ENCODE measurements around the gene ZBTB4. TPM values are rescaled to one million over a fixed set of nuclear protein-coding genes. Genes with fewer than 3 reads are reported as not detected.

Gene ZBTB4
- polyA plus RNA-seq, 6 donors from 2014 or later = 5.3 to 19.2 (median 10.5) TPM

GRCh38 chr17:7440113-7440833 is 39.2 kb downstream of the ZBTB4 start:
- H3K27me3 Mint-ChIP-seq = peaks cover 37 to 74% (median 70%) of the 10 kb centered on the region in 3 donors
- peaks cover 34 to 56% (median 56%) of the 10 kb centered on the region in 3 donors for H3K4me1 Mint-ChIP-seq
- ATAC-seq (ENCODE audit: low read depth in 2 of 2) (no peak), DNase-seq (no peak)
- peaks cover 0 to 32% of the 10 kb centered on the region in 2 donors for H3K36me3 Mint-ChIP-seq
- H3K4me3 Mint-ChIP-seq = peak overlapping the region; percentile 76 to 89 (median 84)
- peak overlapping the region in 2 of 6 donors; percentile 67 to 85 for H3K27ac Mint-ChIP-seq
- H3K9me3 Mint-ChIP-seq = no peaks in the 10 kb centered on the region

DNA sequence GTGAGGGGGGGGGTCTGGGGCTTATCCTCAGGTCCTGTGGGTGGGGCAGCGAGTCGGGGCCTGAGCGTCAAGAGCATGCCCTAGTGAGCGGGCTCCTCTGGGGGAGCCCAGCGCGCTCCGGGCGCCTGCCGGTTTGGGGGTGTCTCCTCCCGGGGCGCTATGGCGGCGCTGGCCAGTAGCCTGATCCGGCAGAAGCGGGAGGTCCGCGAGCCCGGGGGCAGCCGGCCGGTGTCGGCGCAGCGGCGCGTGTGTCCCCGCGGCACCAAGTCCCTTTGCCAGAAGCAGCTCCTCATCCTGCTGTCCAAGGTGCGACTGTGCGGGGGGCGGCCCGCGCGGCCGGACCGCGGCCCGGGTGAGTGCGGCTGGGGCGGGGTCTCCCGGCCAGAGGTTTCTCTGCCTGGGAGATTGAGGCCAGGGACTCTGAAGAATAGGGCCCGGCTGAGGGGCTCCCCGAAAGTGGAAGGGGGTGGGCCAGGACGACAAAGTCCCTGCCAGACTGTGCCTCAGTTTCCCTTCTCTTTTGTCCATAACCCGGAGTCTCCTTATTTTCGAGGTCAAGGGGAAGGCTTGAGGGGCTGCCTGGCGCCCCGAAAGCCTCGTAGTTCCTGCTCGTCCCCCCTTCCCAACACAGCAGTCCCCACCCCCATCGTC is 39.8 kb downstream of the ZBTB4 start, which contains the start of gene FGF11:
Gene FGF11, plus strand, starts transcription at position 51 of the 651 bp plus-strand sequence. Its CDS starts 109 bp downstream, at position 160.
- no peak for ATAC-seq (ENCODE audit: low read depth in 2 of 2)
- Mint-ChIP-seq H3K4me1 (peaks cover 34 to 57% (median 55%) of the 10 kb centered on the region in 3 donors), H3K27me3 (peaks cover 37 to 67% (median 63%) of the 10 kb centered on the region in 3 donors), H3K27ac (peak within 1 kb of the TSS in 4 of 6 donors; percentile 57 to 86 (median 71)), H3K36me3 (peaks cover 0 to 32% of the 10 kb centered on the region in 2 donors), H3K4me3 (peak within 1 kb of the TSS; percentile 83 to 94 (median 86)), H3K9me3 (no peaks in the 10 kb centered on the region)
- no peak for DNase-seq

GRCh38 chr17:7438656-7439460 is 40.6 kb downstream of the ZBTB4 start:
- peak overlapping the region in 4 of 6 donors; percentile 57 to 86 (median 71) for H3K27ac Mint-ChIP-seq
- peaks cover 34 to 57% (median 55%) of the 10 kb centered on the region in 3 donors for H3K4me1 Mint-ChIP-seq
- H3K9me3 Mint-ChIP-seq = no peaks in the 10 kb centered on the region
- no peak for ATAC-seq (ENCODE audit: low read depth in 2 of 2)
- peaks cover 0 to 32% of the 10 kb centered on the region in 2 donors for H3K36me3 Mint-ChIP-seq
- peak overlapping the region; percentile 67 to 94 (median 84) for H3K4me3 Mint-ChIP-seq
- peaks cover 32 to 59% (median 58%) of the 10 kb centered on the region in 3 donors for H3K27me3 Mint-ChIP-seq
- DNase-seq = no peak

DNA sequence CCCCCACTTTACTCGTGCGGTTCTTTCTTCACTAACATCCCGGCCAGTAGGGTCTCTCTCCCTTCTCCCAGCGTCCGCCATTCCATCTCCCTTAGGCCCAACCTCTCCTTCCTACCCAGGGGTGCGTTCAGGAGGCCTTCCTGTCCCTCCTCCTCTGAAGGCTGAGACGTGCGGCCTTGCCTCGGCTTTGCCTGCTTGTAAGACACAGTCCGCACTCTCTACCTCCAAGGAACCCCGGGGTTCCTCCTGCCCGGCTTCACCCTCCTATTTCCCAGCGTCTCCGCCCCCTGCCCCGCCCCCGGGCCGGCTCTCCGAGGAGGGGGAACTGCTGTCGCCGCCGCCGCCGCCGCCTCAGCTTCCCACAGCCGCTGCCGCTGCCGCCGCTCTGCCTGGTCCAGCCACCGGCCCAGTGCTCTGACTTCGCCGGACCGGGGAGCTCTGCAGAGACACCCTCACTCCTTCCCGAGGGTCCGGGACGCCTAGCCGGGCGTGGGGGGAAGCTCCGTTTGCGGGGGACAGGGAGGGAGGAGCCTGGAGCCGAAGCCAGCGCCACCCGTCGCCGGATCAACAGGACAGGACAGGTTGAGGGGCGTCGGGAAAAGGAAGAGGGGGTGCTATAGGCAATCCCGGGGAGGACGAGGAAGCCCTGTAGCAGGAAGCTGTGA is 41.3 kb downstream of the ZBTB4 start:
- H3K27me3 Mint-ChIP-seq = peaks cover 28 to 52% (median 50%) of the 10 kb centered on the region in 3 donors
- H3K27ac Mint-ChIP-seq = peak overlapping the region in 4 of 6 donors; percentile 19 to 75 (median 64)

DNA sequence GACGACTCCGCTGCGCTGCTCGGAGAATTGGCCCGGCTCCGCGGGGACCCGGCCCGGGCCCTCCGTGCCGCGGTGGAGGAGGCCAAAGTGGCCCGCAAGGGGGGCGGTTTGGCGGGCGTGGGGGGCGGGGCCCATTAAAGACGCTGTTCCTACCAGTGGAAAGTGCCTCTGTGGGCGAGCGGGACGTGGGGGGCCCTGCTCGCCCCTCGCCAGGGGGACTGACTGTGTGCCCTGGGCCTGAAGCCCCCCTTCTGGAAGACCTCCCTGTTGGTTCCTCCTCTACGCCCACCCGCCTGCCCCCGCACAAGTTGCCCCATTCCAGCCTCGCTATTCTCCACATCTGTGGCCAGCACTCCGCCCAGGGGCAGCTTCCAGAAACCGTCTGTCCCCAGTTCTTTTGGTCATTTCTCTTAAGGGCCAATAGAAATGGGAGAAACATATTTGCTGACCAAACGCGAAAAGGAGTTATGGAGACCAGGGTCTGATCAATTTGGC is 42.0 kb downstream of the ZBTB4 start:
- peaks cover 31 to 55% (median 52%) of the 10 kb centered on the region in 3 donors for H3K4me1 Mint-ChIP-seq
- peaks cover 0 to 23% of the 10 kb centered on the region in 2 donors for H3K36me3 Mint-ChIP-seq
- H3K27me3 Mint-ChIP-seq = peaks cover 26 to 45% (median 44%) of the 10 kb centered on the region in 3 donors
- H3K4me3 Mint-ChIP-seq = peak overlapping the region; percentile 80 to 95 (median 86)
- DNase-seq = no peak
- ATAC-seq (ENCODE audit: low read depth in 2 of 2) = no peak
- no peaks in the 10 kb centered on the region for H3K9me3 Mint-ChIP-seq
- H3K27ac Mint-ChIP-seq = peak overlapping the region in 4 of 6 donors; percentile 19 to 79 (median 54)

More for the DNA sequence above, 41.3 kb downstream of the ZBTB4 start:
- H3K4me1 Mint-ChIP-seq = peaks cover 31 to 55% (median 52%) of the 10 kb centered on the region in 3 donors
- H3K36me3 Mint-ChIP-seq = peaks cover 0 to 24% of the 10 kb centered on the region in 2 donors
- DNase-seq = peak; percentile 61
- peak overlapping the region; percentile 67 to 94 (median 84) for H3K4me3 Mint-ChIP-seq
- H3K9me3 Mint-ChIP-seq = no peaks in the 10 kb centered on the region
- ATAC-seq (ENCODE audit: low read depth in 2 of 2) = no peak

DNA sequence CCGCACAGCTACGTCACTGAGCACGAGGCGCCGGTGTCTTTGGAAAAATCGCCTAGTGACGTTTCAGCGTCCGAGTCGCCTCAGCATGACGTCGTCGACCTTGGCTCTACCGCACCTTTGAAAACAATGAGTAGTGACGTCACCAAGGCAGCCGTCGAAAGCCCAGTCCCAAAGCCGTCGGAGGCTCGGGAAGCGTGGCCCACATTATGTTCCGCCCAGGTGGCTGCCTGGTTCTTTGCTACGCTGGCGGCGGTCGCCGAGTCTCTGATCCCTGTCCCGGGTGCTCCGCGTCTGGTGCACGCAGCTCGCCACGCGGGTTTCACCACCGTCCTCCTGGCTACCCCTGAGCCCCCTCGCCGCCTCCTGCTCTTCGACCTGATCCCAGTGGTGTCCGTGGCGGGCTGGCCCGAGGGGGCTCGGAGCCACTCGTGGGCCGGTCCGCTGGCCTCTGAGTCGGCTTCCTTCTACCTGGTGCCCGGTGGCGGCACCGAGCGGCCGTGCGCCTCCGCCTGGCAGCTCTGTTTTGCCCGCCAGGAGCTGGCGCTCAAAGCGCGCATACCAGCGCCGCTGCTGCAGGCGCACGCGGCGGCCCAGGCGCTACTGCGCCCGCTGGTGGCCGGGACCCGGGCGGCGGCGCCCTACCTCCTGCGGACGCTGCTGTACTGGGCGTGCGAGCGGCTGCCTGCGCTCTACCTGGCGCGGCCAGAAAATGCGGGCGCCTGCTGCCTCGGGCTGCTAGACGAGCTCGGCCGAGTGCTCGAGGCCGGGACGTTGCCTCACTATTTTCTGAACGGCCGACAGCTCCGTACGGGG is 42.7 kb downstream of the ZBTB4 start:
- peaks cover 0 to 23% of the 10 kb centered on the region in 2 donors for H3K36me3 Mint-ChIP-seq
- H3K4me3 Mint-ChIP-seq = peak overlapping the region; percentile 87 to 99 (median 95)
- DNase-seq (peak; percentile 77), ATAC-seq (ENCODE audit: low read depth in 2 of 2) (peak; percentile 54 to 62)
- H3K27ac Mint-ChIP-seq = peak overlapping the region; percentile 79 to 98 (median 96)
- peaks cover 20 to 38% (median 37%) of the 10 kb centered on the region in 3 donors for H3K27me3 Mint-ChIP-seq
- H3K9me3 Mint-ChIP-seq = no peaks in the 10 kb centered on the region
- peaks cover 31 to 55% (median 52%) of the 10 kb centered on the region in 3 donors for H3K4me1 Mint-ChIP-seq

GRCh38 chr17:7435676-7436555 is 43.5 kb downstream of the ZBTB4 start:
- ATAC-seq (ENCODE audit: low read depth in 2 of 2) = peak; percentile 27 to 29
- Mint-ChIP-seq H3K27me3 (peaks cover 12 to 30% (median 30%) of the 10 kb centered on the region in 3 donors), H3K4me1 (peaks cover 31 to 52% (median 50%) of the 10 kb centered on the region in 3 donors)

GRCh38 chr17:7432296-7432695 is 47.1 kb downstream of the ZBTB4 start:
- H3K4me1 Mint-ChIP-seq = peaks cover 7 to 20% (median 18%) of the 10 kb centered on the region in 3 donors
- H3K36me3 Mint-ChIP-seq = no peaks in the 10 kb centered on the region
- H3K9me3 Mint-ChIP-seq = no peaks in the 10 kb centered on the region
- H3K27ac Mint-ChIP-seq = no peak overlapping the region
- DNase-seq = no peak
- peak overlapping the region in 3 of 8 donors; percentile 16 to 55 (median 51) for H3K4me3 Mint-ChIP-seq
- H3K27me3 Mint-ChIP-seq = no peaks in the 10 kb centered on the region
- no peak for ATAC-seq (ENCODE audit: low read depth in 2 of 2)

More at GRCh38 chr17:7435676-7436555, 43.5 kb downstream of the ZBTB4 start:
- peak overlapping the region; percentile 87 to 98 (median 98) for H3K27ac Mint-ChIP-seq
- no peaks in the 10 kb centered on the region for H3K9me3 Mint-ChIP-seq
- H3K36me3 Mint-ChIP-seq = peaks cover 0 to 23% of the 10 kb centered on the region in 2 donors
- DNase-seq = no peak
- H3K4me3 Mint-ChIP-seq = peak overlapping the region; percentile 87 to 99 (median 95)

DNA sequence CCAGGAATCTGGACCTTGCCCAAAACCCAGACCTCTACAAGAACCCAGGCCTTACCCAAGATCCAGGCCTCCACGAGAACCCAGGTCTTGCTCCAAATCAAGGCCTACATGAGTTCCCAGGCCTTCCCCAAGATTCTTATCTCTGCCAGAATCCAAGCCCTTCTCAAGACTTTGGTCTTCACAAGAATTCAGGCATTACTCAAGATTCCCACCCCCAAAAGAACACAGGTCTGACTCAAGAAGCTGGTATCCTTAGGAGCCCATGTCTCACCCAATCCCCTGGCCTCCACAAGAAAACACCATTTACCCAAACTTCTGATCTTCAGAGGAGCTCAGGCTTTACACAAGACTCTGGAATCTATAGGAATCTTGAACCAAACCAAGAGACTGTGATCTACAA is 48.2 kb downstream of the ZBTB4 start:
- DNase-seq (no peak), ATAC-seq (ENCODE audit: low read depth in 2 of 2) (no peak)
- Mint-ChIP-seq H3K27me3 (peaks cover 0 to 3% (median 0%) of the 10 kb centered on the region in 3 donors), H3K4me1 (peaks cover 3 to 13% (median 11%) of the 10 kb centered on the region in 3 donors), H3K9me3 (no peaks in the 10 kb centered on the region), H3K4me3 (no peak overlapping the region), H3K27ac (no peak overlapping the region), H3K36me3 (no peaks in the 10 kb centered on the region)

DNA sequence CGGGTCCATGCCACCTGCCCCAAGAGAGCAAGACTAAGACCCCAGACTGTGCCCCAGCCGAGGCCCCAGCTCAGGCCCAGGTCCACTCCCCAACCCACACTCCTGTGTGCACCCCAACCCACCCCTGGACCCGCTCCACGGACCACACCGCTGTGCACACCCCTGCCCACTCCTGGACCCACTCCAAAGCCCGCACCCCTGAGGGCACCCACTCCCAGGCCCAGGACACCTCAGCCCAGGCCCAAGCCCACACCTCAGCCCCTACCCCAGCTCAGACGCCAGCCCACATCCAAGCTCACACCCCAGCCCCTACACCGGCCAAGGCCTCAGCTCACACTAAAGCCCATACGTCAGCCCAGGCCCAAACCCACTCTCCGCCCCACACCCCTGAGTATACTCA is 49.7 kb downstream of the ZBTB4 start:
- H3K4me3 Mint-ChIP-seq = no peak overlapping the region

GRCh38 chr17:7428557-7428956 is 50.9 kb downstream of the ZBTB4 start, which contains the start of gene SPEM3:
TSS of gene SPEM3 (plus strand) at chr17:7428857. CDS start at chr17:7428903, 46 bp downstream.
- Mint-ChIP-seq H3K9me3 (no peaks in the 10 kb centered on the region), H3K27me3 (peaks cover 0 to 13% (median 8%) of the 10 kb centered on the region in 3 donors), H3K27ac (no peak within 1 kb of the TSS), H3K36me3 (no peaks in the 10 kb centered on the region), H3K4me1 (no peaks in the 10 kb centered on the region), H3K4me3 (no peak within 1 kb of the TSS)
- ATAC-seq (ENCODE audit: low read depth in 2 of 2) = no peak
- no peak for DNase-seq

More for the DNA sequence above, 49.7 kb downstream of the ZBTB4 start:
- Mint-ChIP-seq H3K4me1 (no peaks in the 10 kb centered on the region), H3K27me3 (peaks cover 0 to 10% (median 6%) of the 10 kb centered on the region in 3 donors), H3K27ac (peak overlapping the region in 1 of 6 donors; percentile 22), H3K9me3 (no peaks in the 10 kb centered on the region), H3K36me3 (no peaks in the 10 kb centered on the region)
- ATAC-seq (ENCODE audit: low read depth in 2 of 2) (no peak), DNase-seq (no peak)
